Brain microvascular endothelial cell (primary cell): Measurements from ENCODE around the gene EMC1.

ENCODE experiments used
- DNase-seq: peaks from one replicate; pipeline ENCODE4 v3.0.0-alpha.2; 2020
- H3K27ac ChIP-seq: fragments of 250-450 bp; sonication (Bioruptor Pico); 2 replicates; pipeline ENCODE4 v1.5.1; 2020; ENCODE audit warnings: mild to moderate bottlenecking, moderate library complexity
- H3K27me3 ChIP-seq: fragments of 250-450 bp; sonication (Bioruptor Pico); replicated peaks from 2 replicates; pipeline ENCODE4 v1.5.1; 2020; ENCODE audit warnings: mild to moderate bottlenecking
- H3K36me3 ChIP-seq: fragments of 250-450 bp; sonication (Bioruptor Pico); replicated peaks from 2 replicates; pipeline ENCODE4 v1.5.1; 2020; ENCODE audit warnings: mild to moderate bottlenecking
- H3K4me3 ChIP-seq: 2 replicates; pipeline ENCODE4 v1.5.1; 2011; ENCODE audit warnings: low read depth, mild to moderate bottlenecking, control low read depth, low read length, moderate library complexity
- in situ Hi-C: cut with HindIII; loops from 2 replicates; pipeline ENCODE4 v1.10.0; 2017; ENCODE audit warnings: low sequenced_read_pairs, low pct_ligation_motif_present
- TF ChIP-seq, protein P1 (sequence below): IDR thresholded peaks from 2 replicates; pipeline ENCODE4 v1.5.1; 2011; ENCODE audit warnings: low read depth, mild to moderate bottlenecking, moderate library complexity, low read length, control low read depth, inconsistent platforms; ENCODE audit errors: missing control alignments

EMC1 gene

DNA sequence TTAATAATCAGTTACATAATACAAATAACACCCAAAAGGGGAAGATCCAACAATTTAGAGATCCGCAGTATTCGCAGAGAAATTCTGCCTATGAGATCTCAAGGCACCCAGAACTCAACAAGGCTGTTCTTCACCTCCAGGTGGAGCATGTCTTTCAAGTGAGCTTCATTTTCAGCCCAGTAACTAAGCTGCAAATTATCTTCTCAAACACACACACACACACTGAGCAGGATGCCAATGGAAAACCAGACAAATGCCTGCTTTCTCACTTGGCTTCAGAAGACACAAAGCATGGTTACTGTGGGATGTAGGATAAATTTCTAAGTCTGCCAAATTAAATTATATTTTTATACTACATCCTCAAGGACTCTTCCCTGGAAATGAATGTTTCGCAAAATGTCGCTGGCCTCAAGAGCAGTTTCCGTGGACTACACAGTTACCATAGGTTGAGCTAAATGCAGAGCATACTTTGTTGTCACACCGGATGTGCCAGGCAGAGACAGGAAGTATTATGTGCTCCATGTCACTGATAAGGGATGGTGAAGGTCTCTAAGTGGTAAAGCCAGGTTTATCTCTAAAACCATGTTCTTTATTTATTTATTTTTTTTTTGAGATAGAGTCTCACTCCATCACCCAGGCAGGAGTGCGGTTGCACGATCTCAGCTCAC is 71.6 kb downstream of the EMC1 start:
- TF ChIP-seq, protein P1, sequence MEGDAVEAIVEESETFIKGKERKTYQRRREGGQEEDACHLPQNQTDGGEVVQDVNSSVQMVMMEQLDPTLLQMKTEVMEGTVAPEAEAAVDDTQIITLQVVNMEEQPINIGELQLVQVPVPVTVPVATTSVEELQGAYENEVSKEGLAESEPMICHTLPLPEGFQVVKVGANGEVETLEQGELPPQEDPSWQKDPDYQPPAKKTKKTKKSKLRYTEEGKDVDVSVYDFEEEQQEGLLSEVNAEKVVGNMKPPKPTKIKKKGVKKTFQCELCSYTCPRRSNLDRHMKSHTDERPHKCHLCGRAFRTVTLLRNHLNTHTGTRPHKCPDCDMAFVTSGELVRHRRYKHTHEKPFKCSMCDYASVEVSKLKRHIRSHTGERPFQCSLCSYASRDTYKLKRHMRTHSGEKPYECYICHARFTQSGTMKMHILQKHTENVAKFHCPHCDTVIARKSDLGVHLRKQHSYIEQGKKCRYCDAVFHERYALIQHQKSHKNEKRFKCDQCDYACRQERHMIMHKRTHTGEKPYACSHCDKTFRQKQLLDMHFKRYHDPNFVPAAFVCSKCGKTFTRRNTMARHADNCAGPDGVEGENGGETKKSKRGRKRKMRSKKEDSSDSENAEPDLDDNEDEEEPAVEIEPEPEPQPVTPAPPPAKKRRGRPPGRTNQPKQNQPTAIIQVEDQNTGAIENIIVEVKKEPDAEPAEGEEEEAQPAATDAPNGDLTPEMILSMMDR = peak; percentile 54
- no peaks in the 10 kb centered on the region for H3K27me3 ChIP-seq
- peak; percentile 18 for DNase-seq
- in situ Hi-C loops = no loop called here
- H3K4me3 ChIP-seq = no peak overlapping the region
- peaks cover 87% of the 10 kb centered on the region for H3K36me3 ChIP-seq
- no peak overlapping the region for H3K27ac ChIP-seq

DNA sequence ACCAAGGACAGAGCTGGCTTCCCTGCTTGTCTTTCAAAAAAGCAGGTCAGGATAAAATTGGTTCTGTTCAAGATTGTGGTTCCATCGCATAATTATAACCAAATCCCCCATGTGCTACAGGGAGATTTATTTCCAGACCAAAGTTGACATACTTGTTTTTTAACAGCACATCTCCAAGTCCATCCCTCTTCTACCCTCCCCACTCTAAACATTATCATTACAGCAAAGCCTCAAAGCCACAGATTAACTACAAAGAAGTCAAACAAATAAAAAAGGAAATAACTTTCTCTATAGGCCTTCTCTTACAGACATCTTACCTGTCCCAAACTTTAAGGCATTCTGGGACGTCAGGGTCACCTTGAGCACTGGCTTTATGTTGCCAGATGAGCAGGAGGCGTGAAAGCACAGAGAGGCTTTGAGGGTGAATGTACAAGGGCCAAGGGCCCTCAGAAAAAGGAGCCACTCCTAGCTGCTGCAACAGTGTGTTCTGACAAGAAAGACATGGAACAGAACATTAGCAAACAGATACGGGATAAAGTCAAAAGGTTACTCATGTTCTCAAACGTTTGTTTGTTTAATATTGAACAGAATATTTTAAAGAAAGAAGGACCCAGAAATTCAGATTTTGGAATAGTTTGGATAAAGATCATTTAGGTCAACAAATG is 72.5 kb downstream of the EMC1 start:
- peaks cover 85% of the 10 kb centered on the region for H3K36me3 ChIP-seq
- H3K27me3 ChIP-seq = no peaks in the 10 kb centered on the region
- H3K4me3 ChIP-seq = no peak overlapping the region
- TF ChIP-seq, protein P1 = no peak
- no peak overlapping the region for H3K27ac ChIP-seq
- in situ Hi-C loops = no loop called here
- DNase-seq = no peak

DNA sequence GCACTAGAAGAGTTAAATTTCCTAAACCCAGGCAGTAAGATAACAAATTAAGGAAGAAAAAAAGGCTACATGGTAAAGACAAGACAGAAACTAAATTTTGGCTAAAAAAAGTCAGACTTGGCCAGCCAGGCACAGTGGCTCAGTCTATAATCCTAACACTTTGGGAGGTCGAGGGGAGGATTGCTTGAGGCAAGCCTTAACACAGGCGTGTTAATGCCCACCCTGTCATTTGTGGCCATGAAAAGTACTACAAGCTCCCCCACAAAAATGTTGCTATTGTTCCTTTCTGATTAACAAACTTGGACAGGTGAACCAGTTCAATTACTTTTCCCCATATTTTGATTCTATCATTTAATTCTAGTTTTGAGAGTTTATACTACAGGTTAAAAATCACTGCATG is 73.5 kb downstream of the EMC1 start:
- DNase-seq = no peak
- peaks cover 88% of the 10 kb centered on the region for H3K36me3 ChIP-seq
- H3K27me3 ChIP-seq = no peaks in the 10 kb centered on the region
- no peak overlapping the region for H3K27ac ChIP-seq
- in situ Hi-C loops = no loop called here
- TF ChIP-seq, protein P1 = no peak
- no peak overlapping the region for H3K4me3 ChIP-seq

DNA sequence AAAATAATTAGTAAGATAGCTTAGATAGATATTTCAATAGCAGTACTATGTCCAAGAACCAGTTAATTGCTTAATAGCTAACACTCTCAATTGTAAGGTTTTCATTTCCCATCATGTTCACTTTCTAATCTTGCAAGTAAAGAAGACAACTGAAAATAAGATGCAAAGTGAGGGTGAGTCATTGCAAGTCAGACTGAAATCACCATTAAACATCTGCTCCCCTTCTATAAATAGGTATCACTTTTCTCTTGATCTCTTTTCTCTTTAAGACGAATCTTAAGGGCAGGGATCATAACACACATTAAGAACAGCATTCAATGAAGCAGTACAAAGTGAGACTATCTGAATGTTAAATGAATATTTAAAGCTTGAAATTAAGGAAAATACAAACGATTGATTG is 81.7 kb downstream of the EMC1 start:
- DNase-seq = no peak
- no peaks in the 10 kb centered on the region for H3K27me3 ChIP-seq
- H3K4me3 ChIP-seq = no peak overlapping the region
- in situ Hi-C loops = no loop called here
- TF ChIP-seq, protein P1 = no peak
- peaks cover 88% of the 10 kb centered on the region for H3K36me3 ChIP-seq
- no peak overlapping the region for H3K27ac ChIP-seq

DNA sequence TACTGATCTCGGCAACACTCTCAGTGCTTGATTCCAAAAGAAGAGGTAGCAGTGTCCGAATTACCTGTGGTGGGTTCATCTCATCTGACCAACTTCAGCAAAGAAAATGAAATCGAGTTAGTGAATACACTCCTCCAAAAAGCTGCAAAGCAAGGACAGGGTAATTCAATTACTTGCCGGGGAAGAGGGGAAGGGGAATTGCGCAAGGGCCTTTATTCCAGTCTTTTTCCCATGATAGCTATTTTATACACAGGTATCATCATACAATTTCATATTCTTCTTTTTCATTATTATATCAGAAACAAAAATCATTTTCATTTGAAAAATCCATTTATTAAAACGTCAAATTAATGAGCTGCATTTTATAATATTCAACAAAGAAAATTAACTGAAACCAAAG is 84.2 kb downstream of the EMC1 start:
- no peak overlapping the region for H3K4me3 ChIP-seq
- TF ChIP-seq, protein P1 = no peak
- in situ Hi-C loops = no loop called here
- no peak for DNase-seq
- no peaks in the 10 kb centered on the region for H3K27me3 ChIP-seq
- no peak overlapping the region for H3K27ac ChIP-seq
- H3K36me3 ChIP-seq = peaks cover 92% of the 10 kb centered on the region
